GM18870 (cell line): Measurements from ENCODE around the gene MTERF4.

Experiments
- ATAC-seq: cut with Tn5 transposase; IDR thresholded peaks from one replicate; pipeline ENCODE4 v1.9.1; 2021; ENCODE audit warnings: moderate library complexity; ENCODE audit not compliant: unreplicated experiment

MTERF4 gene

DNA sequence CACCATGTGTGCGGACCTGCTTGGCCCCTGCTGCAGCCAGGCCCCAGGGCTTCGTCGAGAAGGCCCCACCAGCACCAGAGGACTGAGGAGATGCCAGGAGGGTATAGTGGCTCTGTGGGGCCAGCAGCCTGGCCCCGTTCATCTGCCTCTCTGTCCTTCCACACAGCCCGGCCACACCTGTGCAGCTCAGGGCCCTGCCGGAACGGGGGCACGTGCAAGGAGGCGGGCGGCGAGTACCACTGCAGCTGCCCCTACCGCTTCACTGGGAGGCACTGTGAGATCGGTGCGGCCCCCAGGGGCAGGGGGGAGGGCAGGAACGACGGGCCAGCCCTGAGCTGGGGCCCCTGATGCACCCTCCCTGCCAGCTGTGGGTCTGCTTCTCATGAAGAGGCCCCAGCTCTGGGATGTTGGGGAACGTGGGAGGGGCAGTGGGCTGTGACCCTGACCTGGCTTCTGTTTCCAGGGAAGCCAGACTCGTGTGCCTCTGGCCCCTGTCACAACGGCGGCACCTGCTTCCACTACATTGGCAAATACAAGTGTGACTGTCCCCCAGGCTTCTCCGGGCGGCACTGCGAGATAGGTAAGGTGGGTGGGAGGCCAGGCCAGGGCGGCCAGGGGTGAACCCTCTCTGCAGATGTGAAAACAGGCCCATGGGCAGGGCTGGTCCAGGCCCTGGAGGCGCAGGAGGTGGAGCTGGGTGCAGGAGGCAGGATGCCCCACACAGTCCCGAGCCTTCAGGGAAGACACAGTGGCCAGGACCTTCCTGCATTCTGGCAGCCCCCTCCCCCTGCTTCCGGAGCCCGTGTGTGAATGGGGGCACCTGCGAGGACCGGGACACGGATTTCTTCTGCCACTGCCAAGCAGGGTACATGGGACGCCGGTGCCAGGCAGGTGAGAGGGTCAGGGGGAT is 50.3 kb downstream of the MTERF4 start:
- ATAC-seq: no peak

DNA sequence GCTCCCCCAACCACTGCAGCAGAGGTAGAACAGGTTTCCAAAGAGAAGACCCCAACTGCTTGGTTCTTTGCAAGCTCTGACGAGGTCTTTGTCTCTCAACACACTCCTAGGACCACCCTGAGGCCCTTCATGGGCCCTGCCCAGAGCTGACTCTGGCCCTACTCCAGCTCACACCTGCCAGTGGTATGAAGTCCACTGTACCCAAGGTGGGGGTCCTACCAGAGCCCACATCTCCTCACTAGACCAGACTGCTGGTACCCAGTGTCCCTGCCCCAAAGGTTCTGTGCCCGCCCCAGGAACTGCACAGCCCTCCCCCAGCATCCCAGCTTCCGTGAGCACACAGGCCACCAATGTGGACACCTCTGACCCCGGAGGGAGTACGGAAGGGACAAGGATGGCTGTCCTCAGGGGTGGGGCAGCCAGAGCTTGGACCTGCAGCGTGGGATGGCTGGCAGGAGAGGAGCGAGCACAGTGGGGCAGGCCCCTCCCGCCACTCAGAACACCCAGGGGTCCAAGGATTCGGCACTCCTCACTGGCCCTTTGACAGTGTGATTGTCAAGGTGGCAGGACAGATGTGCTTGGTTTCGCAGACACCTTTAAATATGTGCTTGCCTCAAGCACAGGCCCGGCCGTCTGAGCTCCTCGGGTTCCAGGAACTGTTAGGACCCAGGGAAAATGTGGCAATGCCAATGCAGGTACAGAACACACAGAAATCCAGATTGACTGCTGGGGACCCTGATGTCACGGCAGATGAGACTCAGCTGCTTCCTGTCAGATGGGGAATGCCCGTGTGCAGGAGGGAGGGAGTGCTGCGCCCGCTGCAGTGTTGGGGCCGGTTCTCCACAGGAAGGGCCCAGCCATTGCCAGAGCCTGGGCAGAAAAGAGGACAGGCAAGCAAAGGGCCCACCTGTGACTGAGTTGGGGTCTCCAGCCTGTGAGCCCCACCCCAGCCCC is 51.2 kb downstream of the MTERF4 start:
- ATAC-seq: no peak

DNA sequence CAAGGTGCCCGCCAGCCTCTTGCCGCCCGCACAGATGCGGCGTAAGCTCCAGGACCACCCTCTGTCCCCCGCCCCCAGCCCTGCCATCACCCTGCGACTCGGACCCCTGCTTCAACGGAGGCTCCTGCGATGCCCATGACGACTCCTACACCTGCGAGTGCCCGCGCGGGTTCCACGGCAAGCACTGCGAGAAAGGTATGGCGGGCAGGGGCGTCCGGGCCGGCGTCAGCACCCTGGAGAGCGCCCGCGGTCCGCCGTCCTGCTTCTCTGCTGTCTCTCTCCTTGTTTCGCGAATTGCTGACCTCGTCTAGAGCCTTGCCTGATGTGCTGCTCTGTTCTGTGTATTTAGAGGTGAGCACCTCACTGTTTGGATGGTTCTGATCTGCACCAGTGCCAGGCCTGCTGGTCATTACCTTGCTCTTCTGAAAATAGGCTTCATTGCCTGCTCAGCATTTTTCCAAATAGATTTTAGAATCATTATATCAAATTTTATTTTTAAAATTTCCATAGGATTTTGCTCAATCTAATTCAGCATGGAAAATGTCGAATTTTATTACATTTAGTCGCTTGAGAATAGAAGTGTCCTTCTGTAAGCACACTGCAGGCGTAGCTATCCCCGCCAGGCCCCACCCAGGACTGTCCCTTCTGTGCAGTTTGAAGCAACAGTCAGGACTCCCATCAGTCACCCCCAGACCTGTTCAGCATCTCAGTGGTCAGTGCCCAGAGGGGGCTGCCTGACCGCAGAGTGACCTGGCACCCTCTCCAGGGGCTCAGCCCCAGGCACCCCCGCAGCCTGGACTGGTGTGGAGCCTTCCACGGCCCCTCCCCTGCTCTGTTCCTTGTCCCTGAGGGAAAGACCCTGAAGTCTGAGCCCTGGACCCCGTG is 52.1 kb downstream of the MTERF4 start:
- ATAC-seq: no peak

DNA sequence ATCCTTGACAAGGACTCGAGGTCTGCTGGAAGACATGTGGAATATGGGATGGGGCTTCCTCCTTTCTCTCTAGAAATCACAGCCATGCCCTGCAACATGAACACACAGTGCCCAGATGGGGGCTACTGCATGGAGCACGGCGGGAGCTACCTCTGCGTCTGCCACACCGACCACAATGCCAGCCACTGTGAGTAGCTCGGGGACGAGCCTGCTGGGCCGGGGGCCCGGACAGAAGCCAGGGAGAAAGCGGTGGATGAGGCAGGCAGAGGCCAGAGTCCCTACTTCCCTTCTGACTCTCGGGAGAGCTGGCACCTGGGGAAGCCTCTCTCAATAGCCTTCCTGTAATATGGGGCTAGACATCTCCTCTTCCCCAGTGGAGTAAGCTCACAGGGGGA is 53.1 kb downstream of the MTERF4 start:
- ATAC-seq: no peak

DNA sequence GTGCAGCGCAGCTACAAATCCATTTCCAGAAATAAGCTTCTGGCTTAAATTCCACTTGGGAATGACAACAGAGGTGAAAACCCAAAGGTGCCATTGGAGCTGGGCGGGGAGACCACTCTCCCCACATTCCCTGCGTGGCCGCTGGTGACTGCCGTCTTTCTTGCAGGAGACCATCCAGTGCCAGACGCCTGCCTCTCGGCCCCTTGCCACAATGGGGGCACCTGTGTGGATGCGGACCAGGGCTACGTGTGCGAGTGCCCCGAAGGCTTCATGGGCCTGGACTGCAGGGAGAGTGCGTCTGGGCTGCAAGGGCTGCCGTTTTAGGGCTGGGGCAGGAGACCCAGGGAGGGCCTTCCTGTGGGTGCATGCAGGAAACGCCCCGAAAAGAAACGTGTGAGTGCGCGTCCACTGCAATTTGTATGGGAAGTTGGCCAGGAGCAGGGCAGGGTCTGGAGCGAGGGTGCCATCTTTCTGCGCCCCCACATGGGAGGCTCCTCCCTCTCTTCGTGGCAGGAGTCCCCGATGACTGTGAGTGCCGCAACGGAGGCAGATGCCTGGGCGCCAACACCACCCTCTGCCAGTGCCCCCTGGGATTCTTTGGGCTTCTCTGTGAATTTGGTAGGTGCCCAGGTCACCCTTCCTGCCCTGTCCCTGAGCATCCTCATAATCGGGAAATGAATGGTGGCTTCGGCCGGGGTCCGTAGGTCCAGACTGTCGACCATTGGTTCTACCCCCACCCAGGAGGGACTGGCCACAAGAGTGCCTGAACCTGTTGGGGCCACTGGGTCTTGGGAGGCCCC is 53.7 kb downstream of the MTERF4 start:
- ATAC-seq: no peak

DNA sequence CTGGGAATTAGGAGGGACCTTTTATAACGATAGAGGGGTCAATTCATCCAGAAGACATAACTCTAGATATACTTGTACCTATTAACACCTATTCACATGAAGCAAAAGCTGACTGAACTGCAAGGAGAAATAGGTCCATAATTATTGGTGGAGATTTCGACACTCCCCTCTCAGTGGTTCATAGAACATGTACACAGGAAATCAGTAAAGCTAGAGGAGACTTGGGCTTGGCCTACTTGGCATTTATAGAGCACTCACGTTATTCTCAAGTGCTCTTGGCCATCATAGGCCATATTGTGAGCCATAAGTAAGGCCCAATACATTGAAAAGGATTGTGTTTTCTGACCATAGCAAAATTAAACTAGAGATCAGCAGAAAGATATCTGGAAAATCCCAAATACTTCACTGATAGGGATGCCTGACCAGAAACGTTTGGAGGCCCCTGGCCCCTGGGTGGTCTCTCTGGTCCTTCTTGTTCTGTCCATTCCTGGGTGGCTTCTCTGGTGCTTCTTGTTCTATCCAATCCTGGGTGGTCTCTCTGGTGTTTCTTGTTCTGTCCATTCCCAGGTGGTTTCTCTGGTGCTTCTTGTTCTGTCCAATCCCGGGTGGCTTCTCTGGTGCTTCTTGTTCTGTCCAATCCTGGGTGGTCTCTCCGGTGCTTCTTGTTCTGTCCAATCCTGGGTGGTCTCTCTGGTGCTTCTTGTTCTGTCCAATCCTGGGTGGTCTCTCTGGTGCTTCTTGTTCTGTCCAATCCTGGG is 54.7 kb downstream of the MTERF4 start:
- ATAC-seq: no peak
